ENCODE measurements around the gene GNAO1. TPM values are rescaled to one million over a fixed set of nuclear protein-coding genes. Genes with fewer than 3 reads are reported as not detected.

The GNAO1 gene
- total RNA-seq, 1 experiment from 2014 or later, result not detected

- DNase-seq (ENCODE audit: low spot score), result no peak
Observed at GRCh38 chr16:56198006-56198754, 6.9 kb downstream of the GNAO1 start.

GRCh38 chr16:56198755-56199114 is 7.4 kb downstream of the GNAO1 start:
- DNase-seq (ENCODE audit: low spot score), result no peak

GRCh38 chr16:56199164-56199563 is 7.9 kb downstream of the GNAO1 start:
- no peak for DNase-seq (ENCODE audit: low spot score)

- no peak for DNase-seq (ENCODE audit: low spot score)
Observed at GRCh38 chr16:56201030-56201429, 9.7 kb downstream of the GNAO1 start.

- DNase-seq (ENCODE audit: low spot score), result no peak
Observed at GRCh38 chr16:56202036-56202435, 10.7 kb downstream of the GNAO1 start.

GRCh38 chr16:56203052-56203451 is 11.8 kb downstream of the GNAO1 start:
- peak; percentile 6 for DNase-seq (ENCODE audit: low spot score)

- no peak for DNase-seq (ENCODE audit: low spot score)
Observed at GRCh38 chr16:56204816-56205215, 13.5 kb downstream of the GNAO1 start.

GRCh38 chr16:56206951-56207350 is 15.7 kb downstream of the GNAO1 start:
- DNase-seq (ENCODE audit: low spot score), result no peak

- no peak for DNase-seq (ENCODE audit: low spot score)
Observed at GRCh38 chr16:56207421-56207820, 16.1 kb downstream of the GNAO1 start.

GRCh38 chr16:56211435-56211981 is 20.2 kb downstream of the GNAO1 start:
- DNase-seq (ENCODE audit: low spot score), result no peak

- no peak for DNase-seq (ENCODE audit: low spot score)
Observed at GRCh38 chr16:56212144-56212543, 20.9 kb downstream of the GNAO1 start.

GRCh38 chr16:56221995-56222394 is 30.7 kb downstream of the GNAO1 start:
- DNase-seq (ENCODE audit: low spot score), result no peak

- DNase-seq (ENCODE audit: low spot score), result no peak
Observed at GRCh38 chr16:56222474-56222997, 31.2 kb downstream of the GNAO1 start.

GRCh38 chr16:56225017-56225742 is 33.9 kb downstream of the GNAO1 start:
- no peak for DNase-seq (ENCODE audit: low spot score)

GRCh38 chr16:56226187-56226586 is 34.9 kb downstream of the GNAO1 start:
- DNase-seq (ENCODE audit: low spot score), result no peak

GRCh38 chr16:56226845-56227525 is 35.7 kb downstream of the GNAO1 start:
- DNase-seq (ENCODE audit: low spot score), result no peak

GRCh38 chr16:56227936-56228335 is 36.6 kb downstream of the GNAO1 start:
- no peak for DNase-seq (ENCODE audit: low spot score)

- no peak for DNase-seq (ENCODE audit: low spot score)
Observed at GRCh38 chr16:56228476-56228875, 37.2 kb downstream of the GNAO1 start.

- no peak for DNase-seq (ENCODE audit: low spot score)
Observed at GRCh38 chr16:56233795-56234566, 42.7 kb downstream of the GNAO1 start.

- DNase-seq (ENCODE audit: low spot score), result no peak
Observed at GRCh38 chr16:56234737-56235136, 43.4 kb downstream of the GNAO1 start.

GRCh38 chr16:56237451-56237930 is 46.2 kb downstream of the GNAO1 start:
- DNase-seq (ENCODE audit: low spot score), result no peak
